Stimulated activated CD8-positive, alpha-beta memory T cell treated with anti-CD3 and anti-CD28 coated beads, Interleukin-12 subunit alpha, Interleukin-12 subunit beta, amount 100 ng/mL, for 4 hours (primary cell): ENCODE results near the gene MGAT2.
"Not testable (repeated sequence)": the region's sequence is repeated elsewhere in the genome, so short reads cannot be mapped to it uniquely, and the experiment has no call there.

Source experiments
- DNase-seq: peaks from one replicate; pipeline ENCODE4 v3.0.0-alpha.2; 2020; ENCODE audit warnings: low read depth

The MGAT2 gene

DNA sequence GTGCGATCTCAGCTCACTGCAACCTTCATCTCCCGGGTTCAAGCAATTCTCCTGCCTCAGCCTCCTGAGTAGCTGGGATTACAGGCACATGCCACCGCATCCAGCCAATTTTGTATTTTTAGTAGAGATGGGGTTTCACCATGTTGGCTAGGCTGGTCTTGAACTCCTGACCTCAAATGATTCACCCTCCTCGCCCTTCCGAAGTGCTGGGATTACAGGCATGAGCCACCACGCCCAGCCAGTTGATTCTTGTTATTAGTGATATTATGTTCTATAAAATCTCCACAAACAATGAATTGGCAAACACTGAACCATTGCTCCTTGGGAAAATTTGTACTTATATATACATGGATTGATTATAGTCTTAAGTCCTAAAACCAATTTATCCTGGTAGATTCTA, 36.9 kb downstream of the MGAT2 start:
- not testable (repeated sequence) for DNase-seq

DNA sequence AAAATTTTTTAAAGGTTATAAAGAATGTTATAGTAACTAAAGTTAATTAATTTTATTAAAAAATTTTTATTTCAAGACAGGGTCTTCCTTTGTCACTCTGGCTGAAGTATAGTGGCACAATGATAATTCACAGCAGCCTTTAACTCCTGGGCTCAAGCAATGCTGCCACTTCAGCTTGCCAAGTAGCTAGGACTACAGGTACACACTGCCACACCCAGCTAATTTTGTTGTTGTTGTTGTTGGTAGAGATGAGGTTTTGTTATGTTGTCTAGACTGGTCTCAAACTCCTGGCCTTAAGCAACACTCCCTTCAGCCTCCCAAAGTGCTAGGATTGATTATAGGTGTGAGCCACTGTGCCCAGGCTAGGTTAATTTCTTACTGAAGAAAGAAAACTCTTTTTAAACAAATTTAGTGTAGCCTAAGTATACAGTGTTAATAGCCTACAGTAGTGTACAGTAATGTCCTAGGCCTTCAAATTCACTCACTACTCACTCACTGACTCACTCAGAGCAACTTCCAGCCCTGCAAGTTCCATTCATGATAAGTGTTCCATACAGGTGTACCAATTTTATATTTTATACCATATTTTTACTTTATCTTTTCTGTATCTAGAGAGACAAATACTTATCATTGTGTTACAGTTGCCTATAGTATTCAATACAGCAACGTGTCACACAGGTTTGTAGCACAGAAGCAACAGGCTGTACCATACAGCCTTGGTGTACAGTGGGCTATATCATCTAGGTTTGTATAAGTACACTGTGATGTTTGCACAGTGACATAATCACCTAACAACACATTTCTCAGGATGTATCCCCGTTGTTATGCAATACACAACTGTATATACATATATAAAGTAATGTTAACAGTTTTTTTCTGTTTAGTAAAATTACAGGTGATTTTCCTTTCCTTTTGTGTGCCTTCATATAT, 39.2 kb downstream of the MGAT2 start:
- no peak for DNase-seq

DNA sequence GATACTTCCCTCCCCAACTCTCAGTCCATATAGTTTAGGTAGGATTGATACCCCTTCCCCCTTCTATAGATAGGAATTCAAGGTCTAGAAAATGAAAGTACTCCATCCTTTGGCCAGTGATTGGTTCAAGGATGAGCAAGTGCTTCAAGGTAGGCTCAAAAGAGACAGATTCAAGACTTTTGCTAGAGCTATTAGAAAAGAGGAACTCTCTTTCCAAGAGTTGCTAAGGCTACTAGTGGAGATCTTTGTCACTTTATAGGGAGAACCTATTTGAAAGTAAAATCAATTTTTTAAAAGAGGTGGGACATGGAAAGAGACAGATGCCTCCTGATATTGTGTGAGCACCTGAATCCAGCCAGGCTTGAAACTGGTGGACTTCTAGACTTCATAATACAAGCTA, 49.9 kb downstream of the MGAT2 start:
- DNase-seq, result no peak
